SIG-M5 (cell line): ENCODE data around the gene CLMP.
"Not testable (repeated sequence)": the region's sequence is repeated elsewhere in the genome, so short reads cannot be mapped to it uniquely, and the experiment has no call there.

ENCODE experiments used
- DNase-seq: peaks from one replicate; lab custom pipeline; 2025; lab: John Stamatoyannopoulos, UW

CLMP gene

GRCh38 chr11:123082977-123083376 lies 112.1 kb downstream of the CLMP start:
- no peak for DNase-seq

GRCh38 chr11:123080015-123080414 lies 115.0 kb downstream of the CLMP start:
- DNase-seq, result no peak

GRCh38 chr11:123076484-123076883 lies 118.6 kb downstream of the CLMP start:
- DNase-seq, result no peak

GRCh38 chr11:123073343-123074057 lies 121.5 kb downstream of the CLMP start:
- no peak for DNase-seq

GRCh38 chr11:123072762-123073161 lies 122.3 kb downstream of the CLMP start:
- DNase-seq, result no peak

- DNase-seq, result no peak
Observed at GRCh38 chr11:123072332-123072761, 122.7 kb downstream of the CLMP start.

GRCh38 chr11:123069908-123070821 lies 124.9 kb downstream of the CLMP start:
- no peak for DNase-seq

GRCh38 chr11:123065621-123066020 lies 129.4 kb downstream of the CLMP start:
- no peak for DNase-seq

- no peak for DNase-seq
Observed at GRCh38 chr11:123063826-123064657, 131.0 kb downstream of the CLMP start.

- DNase-seq, result no peak
Observed at GRCh38 chr11:123062892-123063825, 131.9 kb downstream of the CLMP start.

- peak; percentile 96 for DNase-seq
Observed at GRCh38 chr11:123062158-123062891, 132.7 kb downstream of the CLMP start.

- DNase-seq, result no peak
Observed at GRCh38 chr11:123061403-123062157, 133.5 kb downstream of the CLMP start, which contains the start of gene HSPA8. Gene HSPA8 (minus strand): TSS chr11:123062136. CDS start chr11:123061324, 812 bp downstream.

- DNase-seq, result no peak
Observed at GRCh38 chr11:123060277-123061000, 134.6 kb downstream of the CLMP start.

GRCh38 chr11:123059041-123059920 lies 135.8 kb downstream of the CLMP start:
- not testable (repeated sequence) for DNase-seq

GRCh38 chr11:123057661-123058305 lies 137.3 kb downstream of the CLMP start:
- no peak for DNase-seq

GRCh38 chr11:123056835-123057491 lies 138.1 kb downstream of the CLMP start:
- DNase-seq, result no peak
